Measurements from ENCODE around the gene RASGRF2. TPM values are rescaled to one million over a fixed set of nuclear protein-coding genes. Genes with fewer than 3 reads are reported as not detected.

Gene RASGRF2
- total RNA-seq, 1 donor from 2014 or later, result 1.4 TPM

- peaks cover 5% of the 10 kb centered on the region for H3K27me3 Mint-ChIP-seq (ENCODE audit: unreplicated experiment)
- no peak overlapping the region for H3K4me3 Mint-ChIP-seq (ENCODE audit: unreplicated experiment)
- TF ChIP-seq, protein P1, sequence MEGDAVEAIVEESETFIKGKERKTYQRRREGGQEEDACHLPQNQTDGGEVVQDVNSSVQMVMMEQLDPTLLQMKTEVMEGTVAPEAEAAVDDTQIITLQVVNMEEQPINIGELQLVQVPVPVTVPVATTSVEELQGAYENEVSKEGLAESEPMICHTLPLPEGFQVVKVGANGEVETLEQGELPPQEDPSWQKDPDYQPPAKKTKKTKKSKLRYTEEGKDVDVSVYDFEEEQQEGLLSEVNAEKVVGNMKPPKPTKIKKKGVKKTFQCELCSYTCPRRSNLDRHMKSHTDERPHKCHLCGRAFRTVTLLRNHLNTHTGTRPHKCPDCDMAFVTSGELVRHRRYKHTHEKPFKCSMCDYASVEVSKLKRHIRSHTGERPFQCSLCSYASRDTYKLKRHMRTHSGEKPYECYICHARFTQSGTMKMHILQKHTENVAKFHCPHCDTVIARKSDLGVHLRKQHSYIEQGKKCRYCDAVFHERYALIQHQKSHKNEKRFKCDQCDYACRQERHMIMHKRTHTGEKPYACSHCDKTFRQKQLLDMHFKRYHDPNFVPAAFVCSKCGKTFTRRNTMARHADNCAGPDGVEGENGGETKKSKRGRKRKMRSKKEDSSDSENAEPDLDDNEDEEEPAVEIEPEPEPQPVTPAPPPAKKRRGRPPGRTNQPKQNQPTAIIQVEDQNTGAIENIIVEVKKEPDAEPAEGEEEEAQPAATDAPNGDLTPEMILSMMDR (IDR thresholded peaks at IDR 0.05; ENCODE audit: partially characterized antibody, unreplicated experiment), result no peak
- peaks cover 2% of the 10 kb centered on the region for H3K9me3 Mint-ChIP-seq (ENCODE audit: unreplicated experiment)
- no peak for DNase-seq
- no peak overlapping the region for H3K27ac Mint-ChIP-seq (ENCODE audit: unreplicated experiment)
- H3K4me1 Mint-ChIP-seq (ENCODE audit: low read depth, unreplicated experiment), result no peaks in the 10 kb centered on the region
- no peaks in the 10 kb centered on the region for H3K36me3 Mint-ChIP-seq (ENCODE audit: unreplicated experiment)
These were observed 274.6 kb downstream of the RASGRF2 start for GRCh38 chr5:81234801-81235200.

- Mint-ChIP-seq H3K9me3 (ENCODE audit: unreplicated experiment) (peaks cover 2% of the 10 kb centered on the region), H3K4me3 (ENCODE audit: unreplicated experiment) (no peak overlapping the region), H3K36me3 (ENCODE audit: unreplicated experiment) (no peaks in the 10 kb centered on the region), H3K4me1 (ENCODE audit: low read depth, unreplicated experiment) (no peaks in the 10 kb centered on the region), H3K27ac (ENCODE audit: unreplicated experiment) (no peak overlapping the region), H3K27me3 (ENCODE audit: unreplicated experiment) (peaks cover 5% of the 10 kb centered on the region)
- TF ChIP-seq, protein P1 (IDR thresholded peaks at IDR 0.05; ENCODE audit: partially characterized antibody, unreplicated experiment), result no peak
- no peak for DNase-seq
These were observed 275.3 kb downstream of the RASGRF2 start for GRCh38 chr5:81235287-81236072.

DNA sequence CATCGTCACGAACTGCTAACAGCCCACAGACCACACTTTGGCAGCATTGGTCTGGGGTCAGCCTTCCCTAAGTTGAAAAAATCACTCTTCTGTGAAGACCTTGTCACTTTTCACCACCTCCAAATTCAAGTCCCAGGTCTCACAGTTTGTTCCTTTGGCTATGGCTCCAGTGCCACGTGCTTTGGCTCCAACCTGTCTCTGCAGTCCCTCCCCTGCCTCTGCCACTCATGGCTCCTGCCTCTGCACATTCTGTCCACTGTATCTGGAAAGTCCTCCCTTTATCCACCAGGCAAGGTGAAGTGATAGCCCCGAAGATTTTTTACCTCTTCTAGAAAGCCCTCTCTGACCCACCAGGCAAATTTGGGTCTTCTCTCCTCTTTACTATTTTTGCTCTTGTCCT is 278.3 kb downstream of the RASGRF2 start:
- Mint-ChIP-seq H3K9me3 (ENCODE audit: unreplicated experiment) (no peaks in the 10 kb centered on the region), H3K27me3 (ENCODE audit: unreplicated experiment) (peaks cover 5% of the 10 kb centered on the region), H3K36me3 (ENCODE audit: unreplicated experiment) (no peaks in the 10 kb centered on the region), H3K4me1 (ENCODE audit: low read depth, unreplicated experiment) (peaks cover 6% of the 10 kb centered on the region), H3K27ac (ENCODE audit: unreplicated experiment) (no peak overlapping the region), H3K4me3 (ENCODE audit: unreplicated experiment) (no peak overlapping the region)
- no peak for DNase-seq
- TF ChIP-seq, protein P1 (IDR thresholded peaks at IDR 0.05; ENCODE audit: partially characterized antibody, unreplicated experiment), result no peak

- H3K27ac Mint-ChIP-seq (ENCODE audit: unreplicated experiment), result no peak overlapping the region
- peaks cover 6% of the 10 kb centered on the region for H3K4me1 Mint-ChIP-seq (ENCODE audit: low read depth, unreplicated experiment)
- TF ChIP-seq, protein P1 (IDR thresholded peaks at IDR 0.05; ENCODE audit: partially characterized antibody, unreplicated experiment), result no peak
These were observed 279.4 kb downstream of the RASGRF2 start for GRCh38 chr5:81239613-81240012.

GRCh38 chr5:81241001-81241400 is 280.8 kb downstream of the RASGRF2 start:
- no peak overlapping the region for H3K4me3 Mint-ChIP-seq (ENCODE audit: unreplicated experiment)
- no peaks in the 10 kb centered on the region for H3K36me3 Mint-ChIP-seq (ENCODE audit: unreplicated experiment)
- peaks cover 14% of the 10 kb centered on the region for H3K4me1 Mint-ChIP-seq (ENCODE audit: low read depth, unreplicated experiment)
- DNase-seq, result no peak
- H3K9me3 Mint-ChIP-seq (ENCODE audit: unreplicated experiment), result peaks cover under 1% of the 10 kb centered on the region
- H3K27me3 Mint-ChIP-seq (ENCODE audit: unreplicated experiment), result peaks cover 6% of the 10 kb centered on the region
- no peak overlapping the region for H3K27ac Mint-ChIP-seq (ENCODE audit: unreplicated experiment)
- TF ChIP-seq, protein P1 (IDR thresholded peaks at IDR 0.05; ENCODE audit: partially characterized antibody, unreplicated experiment), result no peak

More at GRCh38 chr5:81239613-81240012, 279.4 kb downstream of the RASGRF2 start:
- no peaks in the 10 kb centered on the region for H3K9me3 Mint-ChIP-seq (ENCODE audit: unreplicated experiment)
- no peak overlapping the region for H3K4me3 Mint-ChIP-seq (ENCODE audit: unreplicated experiment)
- H3K27me3 Mint-ChIP-seq (ENCODE audit: unreplicated experiment), result no peaks in the 10 kb centered on the region
- DNase-seq, result no peak
- no peaks in the 10 kb centered on the region for H3K36me3 Mint-ChIP-seq (ENCODE audit: unreplicated experiment)

Measured in glutamatergic neuron (in vitro differentiated cells).